ENCODE results near the gene MYOM1.
"Not testable (repeated sequence)": the region's sequence is repeated elsewhere in the genome, so short reads cannot be mapped to it uniquely, and the experiment has no call there.

MYOM1 gene

GRCh38 chr18:3248658-3249359 is 29.0 kb upstream of the MYOM1 start:
- no peak for DNase-seq

- DNase-seq = no peak
These were observed 28.4 kb upstream of the MYOM1 start for GRCh38 chr18:3248062-3248657.

GRCh38 chr18:3247240-3248061 is 27.7 kb upstream of the MYOM1 start, which contains the start of gene MYL12A:
TSS of gene MYL12A (plus strand) at chr18:3247801. CDS start at chr18:3253248, 5,447 bp downstream.
- peak; percentile 98 for DNase-seq

- no peak for DNase-seq
These were observed 27.0 kb upstream of the MYOM1 start for GRCh38 chr18:3246635-3247239.

- DNase-seq = peak; percentile 83
These were observed 26.3 kb upstream of the MYOM1 start for GRCh38 chr18:3245853-3246634.

GRCh38 chr18:3245185-3245564 is 25.4 kb upstream of the MYOM1 start:
- DNase-seq = no peak

- DNase-seq = no peak
These were observed 19.0 kb upstream of the MYOM1 start for GRCh38 chr18:3238742-3239141.

GRCh38 chr18:3236470-3236869 is 16.7 kb upstream of the MYOM1 start:
- no peak for DNase-seq

GRCh38 chr18:3235846-3236245 is 16.1 kb upstream of the MYOM1 start:
- no peak for DNase-seq

- DNase-seq = no peak
These were observed 14.7 kb upstream of the MYOM1 start for GRCh38 chr18:3234457-3234856.

- DNase-seq = no peak
These were observed 13.8 kb upstream of the MYOM1 start for GRCh38 chr18:3233433-3234168.

- no peak for DNase-seq
These were observed 13.2 kb upstream of the MYOM1 start for GRCh38 chr18:3233004-3233403.

GRCh38 chr18:3230401-3231334 is 10.9 kb upstream of the MYOM1 start:
- no peak for DNase-seq

- DNase-seq = no peak
These were observed 6.3 kb upstream of the MYOM1 start for GRCh38 chr18:3226048-3226447.

GRCh38 chr18:3225588-3225987 is 5.8 kb upstream of the MYOM1 start:
- no peak for DNase-seq

GRCh38 chr18:3224223-3224622 is 4.5 kb upstream of the MYOM1 start:
- no peak for DNase-seq

GRCh38 chr18:3223356-3223755 is 3.6 kb upstream of the MYOM1 start:
- no peak for DNase-seq

- no peak for DNase-seq
These were observed 1.7 kb upstream of the MYOM1 start for GRCh38 chr18:3221496-3221895.

GRCh38 chr18:3220868-3221267 is 1.1 kb upstream of the MYOM1 start:
- DNase-seq = not testable (repeated sequence)

- peak; percentile 24 for DNase-seq
These were observed 532 bp downstream of the MYOM1 start for GRCh38 chr18:3219241-3219630.

- no peak for DNase-seq
These were observed 949 bp downstream of the MYOM1 start for GRCh38 chr18:3218819-3219218.
